Measurements from ENCODE around the gene MSANTD3.

Gene MSANTD3

DNA sequence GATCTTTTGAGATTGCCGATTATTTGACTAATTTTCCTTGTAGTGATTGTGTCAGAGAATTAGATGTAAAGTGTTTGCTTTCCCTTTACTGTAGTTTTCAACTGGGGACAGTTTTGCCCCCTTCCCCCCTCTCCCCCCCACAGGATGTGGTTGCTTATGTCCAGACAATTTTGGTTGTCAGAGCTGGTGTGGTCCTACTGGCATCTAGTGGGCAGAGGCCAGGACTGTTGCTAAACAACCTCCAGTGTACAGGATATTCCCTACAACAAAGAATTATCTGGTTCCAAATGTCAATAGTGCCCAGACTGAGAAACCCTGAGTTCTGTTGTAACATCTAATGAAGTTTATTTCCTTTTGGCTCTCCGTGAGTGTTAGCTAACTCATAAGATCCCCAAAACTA lies 66.0 kb downstream of the MSANTD3 start:
- no peaks in the 10 kb centered on the region for H3K4me1 Mint-ChIP-seq
- H3K9me3 Mint-ChIP-seq = no peaks in the 10 kb centered on the region
- H3K27me3 Mint-ChIP-seq = peaks cover 3% of the 10 kb centered on the region
- no peaks in the 10 kb centered on the region for H3K36me3 Mint-ChIP-seq (ENCODE audit: low read depth)
- ATAC-seq = no peak
- H3K4me3 Mint-ChIP-seq = no peak overlapping the region
- no peak overlapping the region for H3K27ac Mint-ChIP-seq
- DNase-seq = no peak

DNA sequence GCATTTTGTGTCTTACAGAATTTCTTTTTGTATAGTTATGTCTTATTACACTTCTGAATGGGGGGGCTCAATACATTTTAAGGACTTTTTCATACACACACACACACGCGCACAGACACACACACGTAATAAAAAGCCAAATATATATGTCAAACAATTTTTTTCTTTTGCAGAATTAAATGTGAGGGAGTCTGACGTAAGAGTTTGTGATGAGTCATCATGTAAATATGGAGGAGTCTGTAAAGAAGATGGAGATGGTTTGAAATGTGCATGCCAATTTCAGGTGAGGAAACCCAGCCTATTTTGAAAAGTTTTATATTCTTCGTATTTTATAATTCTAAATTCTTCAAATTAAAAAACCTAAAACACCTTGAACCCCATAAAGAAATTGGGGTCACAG lies 71.6 kb downstream of the MSANTD3 start:
- DNase-seq = no peak
- no peaks in the 10 kb centered on the region for H3K9me3 Mint-ChIP-seq
- H3K36me3 Mint-ChIP-seq (ENCODE audit: low read depth) = no peaks in the 10 kb centered on the region
- peaks cover 2% of the 10 kb centered on the region for H3K27me3 Mint-ChIP-seq
- H3K27ac Mint-ChIP-seq = no peak overlapping the region
- peaks cover 4% of the 10 kb centered on the region for H3K4me1 Mint-ChIP-seq
- no peak for ATAC-seq
- H3K4me3 Mint-ChIP-seq = no peak overlapping the region

DNA sequence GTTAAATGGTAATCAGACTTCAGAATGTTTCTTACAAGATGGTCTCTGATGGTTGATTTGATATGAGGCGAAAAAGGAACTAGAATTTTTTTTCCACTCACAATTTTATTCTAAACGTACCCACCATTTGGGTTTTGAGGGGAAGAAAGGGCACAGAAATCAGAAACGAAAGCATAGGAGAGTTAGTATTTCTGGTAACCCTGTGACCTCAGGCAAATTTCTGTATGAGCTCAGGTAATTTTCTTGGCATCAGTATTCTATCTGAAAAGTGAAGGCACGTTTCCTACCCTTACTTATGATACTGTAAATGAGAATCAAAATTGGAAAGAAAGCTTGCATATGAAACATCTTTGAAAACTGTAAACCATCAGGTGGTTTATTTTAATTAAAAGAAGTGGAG lies 72.5 kb downstream of the MSANTD3 start:
- H3K4me1 Mint-ChIP-seq = peaks cover 4% of the 10 kb centered on the region
- peaks cover 2% of the 10 kb centered on the region for H3K27me3 Mint-ChIP-seq
- ATAC-seq (no peak), DNase-seq (no peak)
- H3K27ac Mint-ChIP-seq = no peak overlapping the region
- H3K9me3 Mint-ChIP-seq = no peaks in the 10 kb centered on the region
- H3K36me3 Mint-ChIP-seq (ENCODE audit: low read depth) = no peaks in the 10 kb centered on the region
- H3K4me3 Mint-ChIP-seq = no peak overlapping the region

DNA sequence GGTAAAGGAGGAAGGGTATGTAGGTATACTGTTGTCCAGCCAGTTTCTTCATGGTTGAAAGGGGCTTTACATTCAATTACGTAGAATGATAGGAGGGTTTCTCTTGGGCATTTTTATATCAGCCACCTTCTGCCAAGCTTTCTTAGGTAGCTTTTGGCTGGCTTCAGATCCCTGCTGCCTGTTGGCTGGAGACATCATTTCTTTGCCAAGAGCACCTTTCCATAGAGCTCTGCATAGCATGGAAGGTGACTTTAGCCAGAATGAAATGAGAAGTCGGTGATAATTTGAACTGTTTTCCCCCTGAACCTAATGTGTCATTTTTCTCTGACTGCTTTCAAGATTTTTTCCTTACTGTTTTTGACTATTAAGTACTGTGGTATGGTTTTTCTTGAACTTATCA lies 72.9 kb downstream of the MSANTD3 start:
- peaks cover 4% of the 10 kb centered on the region for H3K4me1 Mint-ChIP-seq
- no peak for DNase-seq
- no peak overlapping the region for H3K27ac Mint-ChIP-seq
- no peaks in the 10 kb centered on the region for H3K9me3 Mint-ChIP-seq
- peaks cover 2% of the 10 kb centered on the region for H3K27me3 Mint-ChIP-seq
- no peak for ATAC-seq
- no peak overlapping the region for H3K4me3 Mint-ChIP-seq
- no peaks in the 10 kb centered on the region for H3K36me3 Mint-ChIP-seq (ENCODE audit: low read depth)

Data from activated naive CD8-positive, alpha-beta T cell treated with anti-CD3 and anti-CD28 coated beads, Interleukin-2, amount 50 U/mL, for 24 hours (primary cell).